Nucleus accumbens (tissue), 56 donors: ENCODE data around the gene ABHD14A.
A peak's percentile ranks its signal among the peaks of the same experiment; 100 is the strongest.
"Not testable (repeated sequence)": the region's sequence is repeated elsewhere in the genome, so short reads cannot be mapped to it uniquely, and the experiment has no call there.

Experiments
- DNase-seq, 56 donors: peaks; one replicate each; lab custom pipeline; 2025; lab: John Stamatoyannopoulos, UW

The ABHD14A gene

GRCh38 chr3:51974963-51975851 is at the start of gene ABHD14A:
TSS of gene ABHD14A (plus strand) at chr3:51975064. CDS start at chr3:51975136, 72 bp downstream.
- peak in 51 of 56 donors; percentile 24 to 84 (median 64) for DNase-seq

- no peak for DNase-seq
Observed at GRCh38 chr3:51927061-51927977, 47.5 kb upstream of the ABHD14A start.

GRCh38 chr3:51928438-51928837 is 46.4 kb upstream of the ABHD14A start:
- no peak for DNase-seq

- not testable (repeated sequence) for DNase-seq
Observed at GRCh38 chr3:51928981-51929380, 45.9 kb upstream of the ABHD14A start.

- DNase-seq: no peak
Observed at GRCh38 chr3:51929420-51930003, 45.4 kb upstream of the ABHD14A start.

GRCh38 chr3:51930439-51930838 is 44.4 kb upstream of the ABHD14A start:
- DNase-seq: no peak

- no peak for DNase-seq
Observed at GRCh38 chr3:51931756-51932155, 43.1 kb upstream of the ABHD14A start.

- DNase-seq: no peak
Observed at GRCh38 chr3:51932471-51933370, 42.1 kb upstream of the ABHD14A start.

- DNase-seq: no peak
Observed at GRCh38 chr3:51933471-51934138, 41.3 kb upstream of the ABHD14A start.

- DNase-seq: no peak
Observed at GRCh38 chr3:51934139-51934850, 40.6 kb upstream of the ABHD14A start.

- no peak for DNase-seq
Observed at GRCh38 chr3:51934991-51935885, 39.6 kb upstream of the ABHD14A start.

- no peak for DNase-seq
Observed at GRCh38 chr3:51935886-51936755, 38.7 kb upstream of the ABHD14A start.

GRCh38 chr3:51937014-51937413 is 37.9 kb upstream of the ABHD14A start:
- DNase-seq: peak in 2 of 56 donors; percentile 11 to 25

GRCh38 chr3:51937611-51938450 is 37.0 kb upstream of the ABHD14A start:
- no peak for DNase-seq

GRCh38 chr3:51938780-51939425 is 36.0 kb upstream of the ABHD14A start:
- no peak for DNase-seq
